Liver (tissue), 9 donors: ENCODE results near the gene AMMECR1. TPM values are rescaled to one million over a fixed set of nuclear protein-coding genes. Genes with fewer than 3 reads are reported as not detected.

ENCODE experiments used
- DNase-seq: peaks from one replicate; pipeline ENCODE4 v3.0.0-alpha.2; 2017; ENCODE audit warnings: low spot score
- H3K27ac ChIP-seq, 2 donors: one replicate each; pipeline ENCODE4 v1.7.0; 2013; ENCODE audit warnings: inconsistent platforms in 2 of 2, low read length in 2 of 2, control low read depth in 1 of 2, low read depth in 1 of 2, mild to moderate bottlenecking in 1 of 2
- H3K27me3 ChIP-seq, 4 donors: one replicate each; pipeline versions ENCODE4 v1.6.1 to v1.7.0; 2013; ENCODE audit warnings: low read length in 3 of 4, inconsistent platforms in 1 of 4, mild to moderate bottlenecking in 1 of 4, moderate library complexity in 1 of 4; ENCODE audit not compliant: control insufficient read depth in 4 of 4, insufficient read depth in 4 of 4
- H3K36me3 ChIP-seq, 4 donors: one replicate each; pipeline versions ENCODE4 v1.6.1 to v1.7.0; 2013; ENCODE audit warnings: low read length in 3 of 4, mild to moderate bottlenecking in 3 of 4, low read depth in 1 of 4, moderate library complexity in 1 of 4; ENCODE audit not compliant: control insufficient read depth in 4 of 4, insufficient read depth in 3 of 4
- H3K4me1 ChIP-seq, 4 donors: one replicate each; pipeline versions ENCODE4 v1.6.1 to v1.7.0; 2013; ENCODE audit warnings: low read length in 3 of 4, mild to moderate bottlenecking in 3 of 4, moderate library complexity in 1 of 4; ENCODE audit not compliant: control insufficient read depth in 4 of 4, insufficient read depth in 4 of 4
- H3K4me3 ChIP-seq, 3 donors: one replicate each; pipeline versions ENCODE4 v1.6.1 to v1.7.0; 2013; ENCODE audit warnings: low read length in 3 of 3, control low read depth in 1 of 3, low read depth in 1 of 3, mild to moderate bottlenecking in 1 of 3
- H3K9ac ChIP-seq, 2 donors: one replicate each; pipeline ENCODE4 v1.7.0; 2013; ENCODE audit warnings: low read length in 2 of 2, mild to moderate bottlenecking in 2 of 2, moderate library complexity in 2 of 2, control low read depth in 1 of 2, low read depth in 1 of 2
- H3K9me3 ChIP-seq, 4 donors: one replicate each; pipeline versions ENCODE4 v1.6.1 to v1.7.0; 2013; ENCODE audit warnings: low read length in 3 of 4; ENCODE audit not compliant: control insufficient read depth in 4 of 4
- ATF3 ChIP-seq: IDR thresholded peaks from 2 replicates; pipeline ENCODE4 v1.6.1; 2016; ENCODE audit warnings: antibody characterized with exemption
- CTCF ChIP-seq: fragments of 150-350 bp; IDR thresholded peaks from 2 replicates; pipeline ENCODE4 v1.5.1; 2017; ENCODE audit warnings: improper control_type of control experiment, low read depth, low read length; ENCODE audit not compliant: missing input control
- FOXA2 ChIP-seq: IDR thresholded peaks from 2 replicates; pipeline ENCODE4 v1.6.1; 2016; ENCODE audit warnings: antibody characterized with exemption
- HNF4G ChIP-seq: IDR thresholded peaks from 2 replicates; pipeline ENCODE4 v1.6.1; 2016; ENCODE audit warnings: antibody characterized with exemption
- JUND ChIP-seq, 2 donors: IDR thresholded peaks; 2 replicates each; pipeline ENCODE4 v1.6.1; 2016; ENCODE audit warnings: antibody characterized with exemption in 2 of 2
- RAD21 ChIP-seq, 2 donors: IDR thresholded peaks; 2 replicates each; pipeline ENCODE4 v1.6.1; 2016; ENCODE audit warnings: antibody characterized with exemption in 2 of 2, mild to moderate bottlenecking in 2 of 2
- REST ChIP-seq: IDR thresholded peaks from 2 replicates; pipeline ENCODE4 v1.6.1; 2016; ENCODE audit warnings: antibody characterized with exemption, mild to moderate bottlenecking
- RXRA ChIP-seq, 2 donors: IDR thresholded peaks; 2 replicates each; pipeline ENCODE4 v1.6.1; 2017 to 2018; ENCODE audit warnings: antibody characterized with exemption in 2 of 2, mild to moderate bottlenecking in 1 of 2
- SP1 ChIP-seq: IDR thresholded peaks from 2 replicates; pipeline ENCODE4 v1.6.1; 2018; ENCODE audit warnings: antibody characterized with exemption, mild to moderate bottlenecking
- TAF1 ChIP-seq: conservative IDR thresholded peaks from 2 replicates; pipeline ENCODE4 v1.6.1; 2016; ENCODE audit warnings: antibody characterized with exemption, mild to moderate bottlenecking
- YY1 ChIP-seq: IDR thresholded peaks from 2 replicates; pipeline ENCODE4 v1.6.1; 2016; ENCODE audit warnings: antibody characterized with exemption, mild to moderate bottlenecking
- ZBTB33 ChIP-seq: IDR thresholded peaks from 2 replicates; pipeline ENCODE4 v1.6.1; 2016; ENCODE audit warnings: antibody characterized with exemption
- whole genome bisulfite sequencing: extraction: QIAGEN DNeasy Blood & Tissue Kit; methylation state at CpG from one replicate; pipeline ENCODE4 v1.1.7; 2013; 5-methylcytosine and 5-hydroxymethylcytosine counted together
- polyA plus RNA-seq, 2 donors: library from polyadenylated mRNA; stranded (reverse) in 1 of 2; unstranded in 1 of 2; fragments of 200-250 nt in 1 of 2; fragments of >200 nt in 1 of 2; fragmentation: Nextera tagmentation in 1 of 2; extraction: Ambion mirVana in 1 of 2; gene quantifications; one replicate each; pipeline versions ENCODE4 v1.2.1 to v1.2.3, GENCODE V29; 2013 to 2015
- total RNA-seq, 2 donors: library from RNA; depleted of rRNA; stranded (reverse); fragments of >200 nt; gene quantifications; one replicate each; pipeline ENCODE4 v1.2.3, GENCODE V29; 2014
- donor health status: healthy.
- donor health status: healthy.
- donor health status: healthy.
- donor health status: healthy.
- donor health status: healthy.

The AMMECR1 gene
- total and polyA plus RNA-seq, 4 donors: 1.7 to 30.9 (median 3.6) TPM

DNA sequence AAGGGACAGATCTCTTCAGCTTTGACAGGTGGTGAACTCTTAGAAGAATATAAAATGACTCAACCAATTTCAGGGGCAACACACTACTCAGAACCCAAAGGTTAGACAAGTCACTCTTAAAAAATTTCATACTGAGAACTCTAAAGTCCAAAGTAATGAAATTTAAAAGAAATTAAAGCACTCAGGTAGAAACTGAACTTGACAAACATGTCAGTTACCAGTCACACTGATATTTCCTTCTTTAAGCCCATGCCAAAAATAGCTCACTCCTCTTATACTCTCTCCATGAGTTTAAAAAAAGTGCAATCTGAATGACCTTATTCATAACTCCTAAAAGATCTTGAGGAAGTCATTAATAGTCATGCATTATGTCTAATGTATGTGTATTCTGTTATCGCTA is 40.3 kb downstream of the AMMECR1 start (continued):
- no peak for TF ChIP-seq CTCF

DNA sequence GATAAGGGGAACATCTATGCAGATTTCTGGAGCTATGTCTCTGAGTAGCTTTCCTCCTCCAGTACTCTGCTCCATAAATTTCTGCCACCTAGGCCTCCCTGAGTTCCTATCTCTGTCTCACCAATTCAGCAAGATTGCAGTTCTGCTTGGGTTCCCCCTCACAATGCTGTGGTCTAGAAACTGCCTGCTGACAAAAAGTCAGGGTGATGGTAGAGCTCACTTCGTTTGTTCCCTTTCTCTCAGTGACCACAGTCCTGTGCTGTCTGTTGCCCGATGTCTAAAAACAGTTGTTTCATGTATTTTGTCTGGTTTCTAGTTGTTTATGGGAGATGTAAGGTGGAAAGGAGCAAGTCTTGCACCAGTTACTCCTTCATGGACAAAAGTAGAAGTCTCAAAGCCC is 41.1 kb downstream of the AMMECR1 start:
- WGBS: 94% methylated on average over 2 of the region's 2 CpGs
- Histone ChIP-seq H3K36me3 (no peaks in the 10 kb centered on the region), H3K9ac (no peak overlapping the region), H3K4me1 (no peaks in the 10 kb centered on the region), H3K27me3 (no peaks in the 10 kb centered on the region), H3K4me3 (no peak overlapping the region), H3K27ac (no peak overlapping the region), H3K9me3 (no peaks in the 10 kb centered on the region)
- TF ChIP-seq RAD21 (IDR thresholded peaks at IDR 0.05) (no peak), TAF1 (no peak)
- DNase-seq: no peak

GRCh38 chrX:110268886-110269285 is 49.0 kb downstream of the AMMECR1 start:
- WGBS: 69% methylated on average over 1 of the region's 1 CpG
- no peaks in the 10 kb centered on the region for H3K9me3 ChIP-seq
- no peak overlapping the region for H3K4me3 ChIP-seq
- TF ChIP-seq TAF1: no peak
- TF ChIP-seq REST: no peak
- TF ChIP-seq JUND (IDR thresholded peaks at IDR 0.05): no peak
- no peak for TF ChIP-seq RXRA (IDR thresholded peaks at IDR 0.05)
- TF ChIP-seq SP1: no peak
- H3K27ac ChIP-seq: no peak overlapping the region
- H3K4me1 ChIP-seq: no peaks in the 10 kb centered on the region
- no peaks in the 10 kb centered on the region for H3K36me3 ChIP-seq
- no peak for DNase-seq
- no peaks in the 10 kb centered on the region for H3K27me3 ChIP-seq
- no peak overlapping the region for H3K9ac ChIP-seq

DNA sequence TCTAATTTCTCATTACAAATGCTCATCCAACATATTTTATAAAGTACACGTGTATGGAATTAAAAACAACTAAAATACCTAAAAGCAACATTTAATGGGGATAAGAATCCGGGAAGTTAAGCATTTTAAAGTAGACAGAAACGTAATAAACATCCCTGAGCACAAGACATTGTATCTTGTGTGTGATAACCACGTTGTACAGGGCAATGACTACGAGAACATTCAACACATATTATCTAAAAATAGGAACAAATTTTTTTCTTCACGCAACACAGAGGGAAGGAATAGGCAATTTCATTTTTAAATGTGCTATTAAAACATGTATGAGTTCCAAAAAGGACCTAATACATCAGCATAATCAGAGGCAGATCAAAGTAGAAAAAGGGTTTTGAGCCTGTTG is 49.5 kb downstream of the AMMECR1 start:
- Histone ChIP-seq H3K36me3 (no peaks in the 10 kb centered on the region), H3K27me3 (no peaks in the 10 kb centered on the region), H3K9ac (no peak overlapping the region), H3K4me3 (no peak overlapping the region), H3K27ac (no peak overlapping the region), H3K9me3 (no peaks in the 10 kb centered on the region), H3K4me1 (no peaks in the 10 kb centered on the region)
- DNase-seq: no peak
- 79% methylated on average over 6 of the region's 6 CpGs for WGBS
- TF ChIP-seq FOXA2 (no peak), REST (no peak), SP1 (no peak), YY1 (no peak), ATF3 (no peak), HNF4G (no peak), ZBTB33 (no peak), RXRA (IDR thresholded peaks at IDR 0.05) (no peak), CTCF (no peak)
